ENCODE measurements around the gene SLC7A1.

- TF ChIP-seq, protein P1, sequence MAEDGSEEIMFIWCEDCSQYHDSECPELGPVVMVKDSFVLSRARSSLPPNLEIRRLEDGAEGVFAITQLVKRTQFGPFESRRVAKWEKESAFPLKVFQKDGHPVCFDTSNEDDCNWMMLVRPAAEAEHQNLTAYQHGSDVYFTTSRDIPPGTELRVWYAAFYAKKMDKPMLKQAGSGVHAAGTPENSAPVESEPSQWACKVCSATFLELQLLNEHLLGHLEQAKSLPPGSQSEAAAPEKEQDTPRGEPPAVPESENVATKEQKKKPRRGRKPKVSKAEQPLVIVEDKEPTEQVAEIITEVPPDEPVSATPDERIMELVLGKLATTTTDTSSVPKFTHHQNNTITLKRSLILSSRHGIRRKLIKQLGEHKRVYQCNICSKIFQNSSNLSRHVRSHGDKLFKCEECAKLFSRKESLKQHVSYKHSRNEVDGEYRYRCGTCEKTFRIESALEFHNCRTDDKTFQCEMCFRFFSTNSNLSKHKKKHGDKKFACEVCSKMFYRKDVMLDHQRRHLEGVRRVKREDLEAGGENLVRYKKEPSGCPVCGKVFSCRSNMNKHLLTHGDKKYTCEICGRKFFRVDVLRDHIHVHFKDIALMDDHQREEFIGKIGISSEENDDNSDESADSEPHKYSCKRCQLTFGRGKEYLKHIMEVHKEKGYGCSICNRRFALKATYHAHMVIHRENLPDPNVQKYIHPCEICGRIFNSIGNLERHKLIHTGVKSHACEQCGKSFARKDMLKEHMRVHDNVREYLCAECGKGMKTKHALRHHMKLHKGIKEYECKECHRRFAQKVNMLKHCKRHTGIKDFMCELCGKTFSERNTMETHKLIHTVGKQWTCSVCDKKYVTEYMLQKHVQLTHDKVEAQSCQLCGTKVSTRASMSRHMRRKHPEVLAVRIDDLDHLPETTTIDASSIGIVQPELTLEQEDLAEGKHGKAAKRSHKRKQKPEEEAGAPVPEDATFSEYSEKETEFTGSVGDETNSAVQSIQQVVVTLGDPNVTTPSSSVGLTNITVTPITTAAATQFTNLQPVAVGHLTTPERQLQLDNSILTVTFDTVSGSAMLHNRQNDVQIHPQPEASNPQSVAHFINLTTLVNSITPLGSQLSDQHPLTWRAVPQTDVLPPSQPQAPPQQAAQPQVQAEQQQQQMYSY (CRISPR knock-in tag; IDR thresholded peaks at IDR 0.05): no peak
- TF ChIP-seq ZNF232 (CRISPR knock-in tag; IDR thresholded peaks at IDR 0.05): no peak
- no peak for TF ChIP-seq FOXJ3 (CRISPR knock-in tag; IDR thresholded peaks at IDR 0.05; ENCODE audit: borderline replicate concordance)
- TF ChIP-seq, protein P2, sequence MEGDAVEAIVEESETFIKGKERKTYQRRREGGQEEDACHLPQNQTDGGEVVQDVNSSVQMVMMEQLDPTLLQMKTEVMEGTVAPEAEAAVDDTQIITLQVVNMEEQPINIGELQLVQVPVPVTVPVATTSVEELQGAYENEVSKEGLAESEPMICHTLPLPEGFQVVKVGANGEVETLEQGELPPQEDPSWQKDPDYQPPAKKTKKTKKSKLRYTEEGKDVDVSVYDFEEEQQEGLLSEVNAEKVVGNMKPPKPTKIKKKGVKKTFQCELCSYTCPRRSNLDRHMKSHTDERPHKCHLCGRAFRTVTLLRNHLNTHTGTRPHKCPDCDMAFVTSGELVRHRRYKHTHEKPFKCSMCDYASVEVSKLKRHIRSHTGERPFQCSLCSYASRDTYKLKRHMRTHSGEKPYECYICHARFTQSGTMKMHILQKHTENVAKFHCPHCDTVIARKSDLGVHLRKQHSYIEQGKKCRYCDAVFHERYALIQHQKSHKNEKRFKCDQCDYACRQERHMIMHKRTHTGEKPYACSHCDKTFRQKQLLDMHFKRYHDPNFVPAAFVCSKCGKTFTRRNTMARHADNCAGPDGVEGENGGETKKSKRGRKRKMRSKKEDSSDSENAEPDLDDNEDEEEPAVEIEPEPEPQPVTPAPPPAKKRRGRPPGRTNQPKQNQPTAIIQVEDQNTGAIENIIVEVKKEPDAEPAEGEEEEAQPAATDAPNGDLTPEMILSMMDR (IDR thresholded peaks at IDR 0.05): no peak
- TF ChIP-seq, protein P3, sequence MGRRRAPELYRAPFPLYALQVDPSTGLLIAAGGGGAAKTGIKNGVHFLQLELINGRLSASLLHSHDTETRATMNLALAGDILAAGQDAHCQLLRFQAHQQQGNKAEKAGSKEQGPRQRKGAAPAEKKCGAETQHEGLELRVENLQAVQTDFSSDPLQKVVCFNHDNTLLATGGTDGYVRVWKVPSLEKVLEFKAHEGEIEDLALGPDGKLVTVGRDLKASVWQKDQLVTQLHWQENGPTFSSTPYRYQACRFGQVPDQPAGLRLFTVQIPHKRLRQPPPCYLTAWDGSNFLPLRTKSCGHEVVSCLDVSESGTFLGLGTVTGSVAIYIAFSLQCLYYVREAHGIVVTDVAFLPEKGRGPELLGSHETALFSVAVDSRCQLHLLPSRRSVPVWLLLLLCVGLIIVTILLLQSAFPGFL (CRISPR knock-in tag; IDR thresholded peaks at IDR 0.05; ENCODE audit: borderline replicate concordance): no peak
- no peak for TF ChIP-seq ZNF219 (CRISPR knock-in tag; IDR thresholded peaks at IDR 0.05; ENCODE audit: borderline replicate concordance)
- no peak for TF ChIP-seq MYBL2 (CRISPR knock-in tag; IDR thresholded peaks at IDR 0.05)
- TF ChIP-seq, protein P4, sequence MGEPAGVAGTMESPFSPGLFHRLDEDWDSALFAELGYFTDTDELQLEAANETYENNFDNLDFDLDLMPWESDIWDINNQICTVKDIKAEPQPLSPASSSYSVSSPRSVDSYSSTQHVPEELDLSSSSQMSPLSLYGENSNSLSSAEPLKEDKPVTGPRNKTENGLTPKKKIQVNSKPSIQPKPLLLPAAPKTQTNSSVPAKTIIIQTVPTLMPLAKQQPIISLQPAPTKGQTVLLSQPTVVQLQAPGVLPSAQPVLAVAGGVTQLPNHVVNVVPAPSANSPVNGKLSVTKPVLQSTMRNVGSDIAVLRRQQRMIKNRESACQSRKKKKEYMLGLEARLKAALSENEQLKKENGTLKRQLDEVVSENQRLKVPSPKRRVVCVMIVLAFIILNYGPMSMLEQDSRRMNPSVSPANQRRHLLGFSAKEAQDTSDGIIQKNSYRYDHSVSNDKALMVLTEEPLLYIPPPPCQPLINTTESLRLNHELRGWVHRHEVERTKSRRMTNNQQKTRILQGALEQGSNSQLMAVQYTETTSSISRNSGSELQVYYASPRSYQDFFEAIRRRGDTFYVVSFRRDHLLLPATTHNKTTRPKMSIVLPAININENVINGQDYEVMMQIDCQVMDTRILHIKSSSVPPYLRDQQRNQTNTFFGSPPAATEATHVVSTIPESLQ (CRISPR knock-in tag; IDR thresholded peaks at IDR 0.05): no peak
- no peak for TF ChIP-seq FOXP1 (CRISPR knock-in tag; IDR thresholded peaks at IDR 0.05; ENCODE audit: borderline replicate concordance)
- TF ChIP-seq, protein P5, sequence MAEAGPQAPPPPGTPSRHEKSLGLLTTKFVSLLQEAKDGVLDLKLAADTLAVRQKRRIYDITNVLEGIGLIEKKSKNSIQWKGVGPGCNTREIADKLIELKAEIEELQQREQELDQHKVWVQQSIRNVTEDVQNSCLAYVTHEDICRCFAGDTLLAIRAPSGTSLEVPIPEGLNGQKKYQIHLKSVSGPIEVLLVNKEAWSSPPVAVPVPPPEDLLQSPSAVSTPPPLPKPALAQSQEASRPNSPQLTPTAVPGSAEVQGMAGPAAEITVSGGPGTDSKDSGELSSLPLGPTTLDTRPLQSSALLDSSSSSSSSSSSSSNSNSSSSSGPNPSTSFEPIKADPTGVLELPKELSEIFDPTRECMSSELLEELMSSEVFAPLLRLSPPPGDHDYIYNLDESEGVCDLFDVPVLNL (CRISPR knock-in tag; IDR thresholded peaks at IDR 0.05; ENCODE audit: borderline replicate concordance, low read depth): no peak
- TF ChIP-seq KAT7 (CRISPR knock-in tag; IDR thresholded peaks at IDR 0.05; ENCODE audit: borderline replicate concordance): no peak
Measured at GRCh38 chr13:29493796-29494195, 101.7 kb downstream of the SLC7A1 start.

Measured in WTC11 (cell line).